Measurements from ENCODE around the gene SFT2D1. TPM values are rescaled to one million over a fixed set of nuclear protein-coding genes. Genes with fewer than 3 reads are reported as not detected.
A peak's percentile ranks its signal among the peaks of the same experiment; 100 is the strongest.

SFT2D1 gene
- total and polyA plus RNA-seq, 9 of the 15 experiments (the other 6 are each of a cell fraction or from before 2014, with no cell fraction given) = 54.4 to 140 (median 74.6) TPM

DNA sequence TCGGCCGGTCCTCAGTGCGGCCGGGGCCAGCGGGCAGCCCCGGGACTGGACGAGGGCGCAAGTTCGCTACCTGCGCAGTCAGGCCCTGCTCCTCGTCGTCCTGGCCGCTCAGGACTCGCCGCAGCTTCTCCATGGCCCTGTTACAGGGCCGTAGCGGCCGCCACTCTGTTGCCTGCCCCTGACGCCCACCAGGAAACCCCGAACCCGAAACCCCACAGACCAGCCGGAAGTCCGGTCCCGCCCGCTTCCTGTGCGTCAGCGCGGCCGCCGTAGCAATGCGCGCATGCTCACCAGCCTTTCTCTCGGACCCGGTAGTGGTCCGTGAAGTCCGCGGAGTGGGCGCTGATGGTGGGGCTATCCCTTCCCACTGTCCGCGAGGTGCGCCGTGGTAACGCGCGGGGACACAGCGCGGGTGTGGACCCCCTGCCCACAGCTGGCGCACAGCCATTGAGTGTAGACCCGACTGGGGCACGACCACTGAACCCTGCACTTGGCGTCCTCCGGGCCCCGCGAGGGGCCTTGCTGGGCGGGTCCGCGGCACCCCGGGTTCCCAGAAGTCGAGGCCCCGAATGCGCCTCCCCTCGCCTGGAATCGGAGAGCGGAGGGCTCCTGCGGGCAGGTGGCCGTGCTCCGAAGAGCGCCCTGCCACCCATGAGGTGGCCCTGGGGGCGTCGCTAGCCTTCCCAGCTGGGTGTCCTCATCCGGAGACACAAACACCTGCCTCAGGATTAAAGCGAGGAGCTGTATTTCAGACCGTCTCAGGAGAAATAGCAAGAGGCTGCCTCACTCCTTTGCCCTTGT is at the start of gene SFT2D1 (continued):
- TF ChIP-seq, protein P1, sequence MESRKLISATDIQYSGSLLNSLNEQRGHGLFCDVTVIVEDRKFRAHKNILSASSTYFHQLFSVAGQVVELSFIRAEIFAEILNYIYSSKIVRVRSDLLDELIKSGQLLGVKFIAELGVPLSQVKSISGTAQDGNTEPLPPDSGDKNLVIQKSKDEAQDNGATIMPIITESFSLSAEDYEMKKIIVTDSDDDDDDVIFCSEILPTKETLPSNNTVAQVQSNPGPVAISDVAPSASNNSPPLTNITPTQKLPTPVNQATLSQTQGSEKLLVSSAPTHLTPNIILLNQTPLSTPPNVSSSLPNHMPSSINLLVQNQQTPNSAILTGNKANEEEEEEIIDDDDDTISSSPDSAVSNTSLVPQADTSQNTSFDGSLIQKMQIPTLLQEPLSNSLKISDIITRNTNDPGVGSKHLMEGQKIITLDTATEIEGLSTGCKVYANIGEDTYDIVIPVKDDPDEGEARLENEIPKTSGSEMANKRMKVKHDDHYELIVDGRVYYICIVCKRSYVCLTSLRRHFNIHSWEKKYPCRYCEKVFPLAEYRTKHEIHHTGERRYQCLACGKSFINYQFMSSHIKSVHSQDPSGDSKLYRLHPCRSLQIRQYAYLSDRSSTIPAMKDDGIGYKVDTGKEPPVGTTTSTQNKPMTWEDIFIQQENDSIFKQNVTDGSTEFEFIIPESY (CRISPR knock-in tag; IDR thresholded peaks at IDR 0.05) = peak; percentile 81
- TF ChIP-seq, protein P2, sequence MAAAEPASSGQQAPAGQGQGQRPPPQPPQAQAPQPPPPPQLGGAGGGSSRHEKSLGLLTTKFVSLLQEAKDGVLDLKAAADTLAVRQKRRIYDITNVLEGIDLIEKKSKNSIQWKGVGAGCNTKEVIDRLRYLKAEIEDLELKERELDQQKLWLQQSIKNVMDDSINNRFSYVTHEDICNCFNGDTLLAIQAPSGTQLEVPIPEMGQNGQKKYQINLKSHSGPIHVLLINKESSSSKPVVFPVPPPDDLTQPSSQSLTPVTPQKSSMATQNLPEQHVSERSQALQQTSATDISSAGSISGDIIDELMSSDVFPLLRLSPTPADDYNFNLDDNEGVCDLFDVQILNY (CRISPR knock-in tag; IDR thresholded peaks at IDR 0.05) = peak; percentile 92
- TF ChIP-seq NR4A1 (CRISPR knock-in tag; IDR thresholded peaks at IDR 0.05) = no peak
- no peak for TF ChIP-seq NR4A1 (tag; IDR thresholded peaks at IDR 0.05)
- TF ChIP-seq, protein P3, sequence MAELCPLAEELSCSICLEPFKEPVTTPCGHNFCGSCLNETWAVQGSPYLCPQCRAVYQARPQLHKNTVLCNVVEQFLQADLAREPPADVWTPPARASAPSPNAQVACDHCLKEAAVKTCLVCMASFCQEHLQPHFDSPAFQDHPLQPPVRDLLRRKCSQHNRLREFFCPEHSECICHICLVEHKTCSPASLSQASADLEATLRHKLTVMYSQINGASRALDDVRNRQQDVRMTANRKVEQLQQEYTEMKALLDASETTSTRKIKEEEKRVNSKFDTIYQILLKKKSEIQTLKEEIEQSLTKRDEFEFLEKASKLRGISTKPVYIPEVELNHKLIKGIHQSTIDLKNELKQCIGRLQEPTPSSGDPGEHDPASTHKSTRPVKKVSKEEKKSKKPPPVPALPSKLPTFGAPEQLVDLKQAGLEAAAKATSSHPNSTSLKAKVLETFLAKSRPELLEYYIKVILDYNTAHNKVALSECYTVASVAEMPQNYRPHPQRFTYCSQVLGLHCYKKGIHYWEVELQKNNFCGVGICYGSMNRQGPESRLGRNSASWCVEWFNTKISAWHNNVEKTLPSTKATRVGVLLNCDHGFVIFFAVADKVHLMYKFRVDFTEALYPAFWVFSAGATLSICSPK (IDR thresholded peaks at IDR 0.05; ENCODE audit: borderline replicate concordance) = no peak
- peak; percentile 89; the same call in 1 of the 2 replicates for TF ChIP-seq MTA3 (IDR thresholded peaks at IDR 0.05; ENCODE audit: borderline replicate concordance)
- TF ChIP-seq, protein P4, sequence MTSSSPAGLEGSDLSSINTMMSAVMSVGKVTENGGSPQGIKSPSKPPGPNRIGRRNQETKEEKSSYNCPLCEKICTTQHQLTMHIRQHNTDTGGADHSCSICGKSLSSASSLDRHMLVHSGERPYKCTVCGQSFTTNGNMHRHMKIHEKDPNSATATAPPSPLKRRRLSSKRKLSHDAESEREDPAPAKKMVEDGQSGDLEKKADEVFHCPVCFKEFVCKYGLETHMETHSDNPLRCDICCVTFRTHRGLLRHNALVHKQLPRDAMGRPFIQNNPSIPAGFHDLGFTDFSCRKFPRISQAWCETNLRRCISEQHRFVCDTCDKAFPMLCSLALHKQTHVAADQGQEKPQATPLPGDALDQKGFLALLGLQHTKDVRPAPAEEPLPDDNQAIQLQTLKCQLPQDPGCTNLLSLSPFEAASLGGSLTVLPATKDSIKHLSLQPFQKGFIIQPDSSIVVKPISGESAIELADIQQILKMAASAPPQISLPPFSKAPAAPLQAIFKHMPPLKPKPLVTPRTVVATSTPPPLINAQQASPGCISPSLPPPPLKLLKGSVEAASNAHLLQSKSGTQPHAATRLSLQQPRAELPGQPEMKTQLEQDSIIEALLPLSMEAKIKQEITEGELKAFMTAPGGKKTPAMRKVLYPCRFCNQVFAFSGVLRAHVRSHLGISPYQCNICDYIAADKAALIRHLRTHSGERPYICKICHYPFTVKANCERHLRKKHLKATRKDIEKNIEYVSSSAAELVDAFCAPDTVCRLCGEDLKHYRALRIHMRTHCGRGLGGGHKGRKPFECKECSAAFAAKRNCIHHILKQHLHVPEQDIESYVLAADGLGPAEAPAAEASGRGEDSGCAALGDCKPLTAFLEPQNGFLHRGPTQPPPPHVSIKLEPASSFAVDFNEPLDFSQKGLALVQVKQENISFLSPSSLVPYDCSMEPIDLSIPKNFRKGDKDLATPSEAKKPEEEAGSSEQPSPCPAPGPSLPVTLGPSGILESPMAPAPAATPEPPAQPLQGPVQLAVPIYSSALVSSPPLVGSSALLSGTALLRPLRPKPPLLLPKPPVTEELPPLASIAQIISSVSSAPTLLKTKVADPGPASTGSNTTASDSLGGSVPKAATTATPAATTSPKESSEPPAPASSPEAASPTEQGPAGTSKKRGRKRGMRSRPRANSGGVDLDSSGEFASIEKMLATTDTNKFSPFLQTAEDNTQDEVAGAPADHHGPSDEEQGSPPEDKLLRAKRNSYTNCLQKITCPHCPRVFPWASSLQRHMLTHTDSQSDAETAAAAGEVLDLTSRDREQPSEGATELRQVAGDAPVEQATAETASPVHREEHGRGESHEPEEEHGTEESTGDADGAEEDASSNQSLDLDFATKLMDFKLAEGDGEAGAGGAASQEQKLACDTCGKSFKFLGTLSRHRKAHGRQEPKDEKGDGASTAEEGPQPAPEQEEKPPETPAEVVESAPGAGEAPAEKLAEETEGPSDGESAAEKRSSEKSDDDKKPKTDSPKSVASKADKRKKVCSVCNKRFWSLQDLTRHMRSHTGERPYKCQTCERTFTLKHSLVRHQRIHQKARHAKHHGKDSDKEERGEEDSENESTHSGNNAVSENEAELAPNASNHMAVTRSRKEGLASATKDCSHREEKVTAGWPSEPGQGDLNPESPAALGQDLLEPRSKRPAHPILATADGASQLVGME (CRISPR knock-in tag; IDR thresholded peaks at IDR 0.05) = no peak
- TF ChIP-seq HNRNPLL (IDR thresholded peaks at IDR 0.05; ENCODE audit: low read depth, low read length, poor library complexity, severe bottlenecking) = peak; percentile 64
